GM13976 (cell line): ENCODE data around the gene RNF168.
"Not testable (repeated sequence)": the region's sequence is repeated elsewhere in the genome, so short reads cannot be mapped to it uniquely, and the experiment has no call there.

ENCODE experiments used
- DNase-seq: peaks from one replicate; pipeline ENCODE4 v3.0.0; 2012; ENCODE audit warnings: low spot score
- in situ Hi-C: fragments of 300-500 bp; cut with MboI; formaldehyde crosslinking; loops from one replicate; pipeline ENCODE4 v1.12.0; 2022; ENCODE audit warnings: low sequenced_read_pairs, mixed read lengths, inconsistent platforms; ENCODE audit not compliant: unreplicated experiment
- TF ChIP-seq, protein P1 (sequence below): IDR thresholded peaks from 2 replicates; pipeline ENCODE4 v1.5.1; 2012; ENCODE audit warnings: borderline replicate concordance, mild to moderate bottlenecking; ENCODE audit not compliant: insufficient read depth; ENCODE audit errors: extremely low read depth, missing control alignments, control extremely low read depth

The RNF168 gene

DNA sequence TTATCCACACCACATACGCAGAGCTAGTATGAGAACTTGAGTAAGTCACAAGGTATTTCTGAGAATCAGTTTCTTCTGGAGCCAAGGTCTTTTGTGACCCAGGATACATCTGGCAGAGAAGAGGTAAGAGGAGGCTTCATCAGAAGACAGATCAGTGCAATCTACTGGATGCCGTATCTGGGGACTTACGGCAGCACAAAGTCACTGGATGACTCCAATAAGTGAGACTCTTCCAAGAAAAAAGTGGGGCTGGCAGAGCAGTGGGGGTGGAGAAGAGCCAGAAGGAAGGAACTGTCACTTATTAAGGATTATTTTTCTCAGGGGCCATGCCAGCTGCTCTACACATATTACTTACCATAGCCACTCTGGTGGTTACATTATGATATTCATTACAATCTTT, 39.8 kb downstream of the RNF168 start:
- DNase-seq: no peak
- TF ChIP-seq, protein P1, sequence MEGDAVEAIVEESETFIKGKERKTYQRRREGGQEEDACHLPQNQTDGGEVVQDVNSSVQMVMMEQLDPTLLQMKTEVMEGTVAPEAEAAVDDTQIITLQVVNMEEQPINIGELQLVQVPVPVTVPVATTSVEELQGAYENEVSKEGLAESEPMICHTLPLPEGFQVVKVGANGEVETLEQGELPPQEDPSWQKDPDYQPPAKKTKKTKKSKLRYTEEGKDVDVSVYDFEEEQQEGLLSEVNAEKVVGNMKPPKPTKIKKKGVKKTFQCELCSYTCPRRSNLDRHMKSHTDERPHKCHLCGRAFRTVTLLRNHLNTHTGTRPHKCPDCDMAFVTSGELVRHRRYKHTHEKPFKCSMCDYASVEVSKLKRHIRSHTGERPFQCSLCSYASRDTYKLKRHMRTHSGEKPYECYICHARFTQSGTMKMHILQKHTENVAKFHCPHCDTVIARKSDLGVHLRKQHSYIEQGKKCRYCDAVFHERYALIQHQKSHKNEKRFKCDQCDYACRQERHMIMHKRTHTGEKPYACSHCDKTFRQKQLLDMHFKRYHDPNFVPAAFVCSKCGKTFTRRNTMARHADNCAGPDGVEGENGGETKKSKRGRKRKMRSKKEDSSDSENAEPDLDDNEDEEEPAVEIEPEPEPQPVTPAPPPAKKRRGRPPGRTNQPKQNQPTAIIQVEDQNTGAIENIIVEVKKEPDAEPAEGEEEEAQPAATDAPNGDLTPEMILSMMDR: no peak
- in situ Hi-C loops: no loop called here

DNA sequence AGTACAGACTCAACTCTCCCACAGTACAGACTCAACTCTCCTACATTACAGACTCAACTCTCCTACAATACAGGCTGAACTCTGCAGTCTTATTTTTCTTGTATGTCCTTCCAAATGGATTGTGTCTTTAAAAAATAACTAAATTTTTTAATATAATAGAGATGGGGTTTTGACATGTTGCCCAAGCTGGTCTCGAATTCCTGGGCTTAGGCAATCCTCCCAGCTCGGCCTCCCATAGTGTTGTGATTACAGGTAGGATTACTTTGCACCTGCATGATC, 40.2 kb downstream of the RNF168 start:
- in situ Hi-C loops: no loop called here
- TF ChIP-seq, protein P1: no peak
- DNase-seq: no peak

DNA sequence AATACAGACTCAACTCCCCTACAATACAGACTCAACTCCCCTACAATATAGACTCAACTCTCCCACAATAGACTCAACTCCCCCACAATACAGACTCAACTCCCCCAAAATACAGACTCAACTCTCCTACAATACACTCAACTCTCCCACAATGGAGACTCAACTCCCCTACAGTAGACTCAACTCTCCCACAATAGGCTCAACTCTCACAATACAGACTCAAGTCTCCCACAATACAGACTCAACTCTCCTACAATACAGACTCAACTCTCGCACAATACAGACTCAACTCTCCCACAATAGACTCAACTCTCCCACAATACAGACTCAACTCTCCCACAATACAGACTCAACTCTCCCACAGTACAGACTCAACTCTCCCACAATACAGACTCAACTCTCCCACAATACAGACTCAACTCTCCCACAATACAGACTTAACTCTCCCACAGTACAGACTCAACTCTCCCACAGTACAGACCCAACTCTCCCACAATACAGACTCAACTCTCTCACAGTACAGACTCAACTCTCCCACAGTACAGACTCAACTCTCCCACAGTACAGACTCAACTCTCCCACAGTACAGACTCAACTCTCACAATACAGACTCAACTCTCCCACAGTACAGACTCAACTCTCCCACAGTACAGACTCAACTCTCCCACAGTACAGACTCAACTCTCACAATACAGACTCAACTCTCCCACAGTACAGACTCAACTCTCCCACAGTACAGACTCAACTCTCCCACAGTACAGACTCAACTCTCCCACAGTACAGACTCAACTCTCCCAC, 40.7 kb downstream of the RNF168 start:
- in situ Hi-C loops, DNase-seq: not testable (repeated sequence)

DNA sequence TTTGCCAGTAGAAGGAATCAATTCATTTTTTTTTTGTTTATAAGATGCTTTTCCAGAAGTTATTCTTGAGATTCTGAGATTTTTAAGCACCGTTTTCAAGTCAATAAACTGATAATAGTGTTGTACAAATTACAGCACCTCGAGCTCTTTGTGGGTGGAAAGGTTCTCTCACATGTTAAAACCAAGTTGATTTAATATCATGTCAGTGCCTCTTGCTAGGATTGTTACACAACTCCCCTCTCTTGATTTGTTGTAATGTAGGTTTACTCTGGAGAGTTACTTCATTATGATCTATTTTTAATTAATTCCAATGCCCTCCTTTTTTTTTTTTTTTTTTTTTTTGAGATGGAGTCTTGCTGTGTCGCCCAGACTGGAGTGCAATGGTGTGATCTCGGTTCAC, 45.5 kb downstream of the RNF168 start:
- TF ChIP-seq, protein P1: no peak
- in situ Hi-C loops: no loop called here

DNA sequence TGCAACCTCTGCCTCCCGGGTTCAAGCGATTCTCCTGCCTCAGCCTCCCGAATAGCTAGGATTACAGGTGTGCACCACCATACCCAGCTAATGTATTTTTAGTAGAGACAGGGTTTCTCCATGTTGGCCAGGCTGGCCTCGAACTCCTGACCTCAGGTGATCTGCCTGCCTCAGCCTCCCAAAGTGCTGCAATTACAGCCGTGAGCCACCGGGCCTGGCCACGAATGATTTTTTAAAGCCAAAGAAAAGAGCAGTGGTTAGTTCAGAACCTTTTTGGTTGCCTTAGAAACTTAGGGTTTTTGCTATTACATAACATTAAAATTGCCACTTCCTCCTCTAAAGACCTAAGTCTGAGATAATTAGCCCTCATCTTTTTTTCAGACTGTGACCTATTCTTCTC, 46.1 kb downstream of the RNF168 start:
- peak; percentile 43 for DNase-seq
- in situ Hi-C loops: not testable (repeated sequence)

More for the DNA sequence above, 45.5 kb downstream of the RNF168 start:
- no peak for DNase-seq

DNA sequence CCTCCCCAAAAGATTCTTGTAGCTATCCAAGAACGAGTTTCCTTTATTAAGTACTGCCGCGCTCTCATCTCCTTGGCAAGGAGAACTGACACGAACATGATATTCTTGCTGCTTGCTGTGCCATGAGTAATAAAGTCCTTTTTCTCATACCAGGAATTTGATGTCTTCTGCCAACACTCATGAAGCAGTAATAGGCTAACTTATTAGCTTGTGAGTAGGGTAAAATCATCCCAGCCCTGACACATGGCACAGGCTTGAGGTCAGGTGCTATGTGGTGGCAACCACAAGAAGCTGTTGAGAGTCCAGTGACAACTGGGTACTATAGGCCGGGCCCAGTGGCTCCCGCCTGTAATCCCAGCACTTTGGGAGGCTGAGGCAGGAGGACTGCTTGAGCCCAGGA, 48.6 kb downstream of the RNF168 start:
- DNase-seq: no peak
- TF ChIP-seq, protein P1: no peak

DNA sequence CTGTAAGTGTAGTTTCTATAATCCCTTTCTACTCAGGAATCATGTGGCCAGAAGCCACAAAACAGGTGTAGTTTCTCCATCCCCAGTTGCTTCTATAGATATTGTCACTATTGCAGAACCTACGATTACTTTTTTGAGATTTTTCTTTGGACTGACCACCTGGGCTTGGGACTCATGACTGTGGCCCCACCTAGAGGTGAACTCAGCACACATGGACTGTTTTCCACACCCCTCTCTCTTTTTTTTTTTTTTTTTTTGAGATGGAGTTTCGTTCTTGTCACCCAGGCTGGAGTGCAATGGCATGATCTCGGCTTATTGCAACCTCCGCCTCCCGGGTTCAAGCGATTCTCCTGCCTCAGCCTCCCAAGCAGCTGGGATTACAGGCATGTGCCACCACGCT, 58.2 kb downstream of the RNF168 start:
- peak; percentile 52 for DNase-seq
- in situ Hi-C loops: not testable (repeated sequence)

More for the DNA sequence above, 48.6 kb downstream of the RNF168 start:
- in situ Hi-C loops: no loop called here

DNA sequence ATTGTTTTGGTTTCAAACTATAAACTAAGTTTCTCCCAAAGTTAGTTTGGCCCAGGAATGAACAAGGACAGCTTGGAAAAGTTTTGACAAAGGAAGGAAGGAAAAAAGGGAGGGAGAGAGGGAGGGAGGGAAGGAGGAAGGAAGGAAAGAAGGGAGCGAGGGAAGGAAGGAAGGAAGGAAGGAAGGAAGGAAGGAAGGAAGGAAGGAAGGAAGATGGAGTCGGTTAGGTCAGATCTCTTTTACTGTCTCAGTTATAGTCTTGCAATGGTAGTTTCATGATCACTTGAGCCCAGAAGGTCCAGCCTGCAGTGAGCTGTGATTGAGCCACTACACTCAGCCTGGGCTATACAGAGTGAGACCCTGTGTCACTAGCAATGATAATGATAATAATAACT, 59.1 kb downstream of the RNF168 start:
- TF ChIP-seq, protein P1: no peak
- DNase-seq: no peak
- in situ Hi-C loops: no loop called here
